Prostate gland (tissue), 2 donors: ENCODE data around the gene SWAP70.

Source experiments
- POLR2A ChIP-seq: fragments of 450-650 bp; IDR thresholded peaks from one replicate; pipeline ENCODE4 v1.6.1; 2016; ENCODE audit warnings: antibody characterized with exemption, mild to moderate bottlenecking
- TF ChIP-seq, protein P1 (sequence below), 4 experiments: fragments of 200-600 bp in 2 of 4; fragments of 450-650 bp in 2 of 4; sonication (generic) in 2 of 4; IDR thresholded peaks; 1 replicate in 3 of 4; 2 replicates in 1 of 4; pipeline ENCODE4 v1.5.1; 2016 to 2019; ENCODE audit warnings: antibody characterized with exemption in 4 of 4, mild to moderate bottlenecking in 2 of 4, moderate library complexity in 2 of 4

DNA sequence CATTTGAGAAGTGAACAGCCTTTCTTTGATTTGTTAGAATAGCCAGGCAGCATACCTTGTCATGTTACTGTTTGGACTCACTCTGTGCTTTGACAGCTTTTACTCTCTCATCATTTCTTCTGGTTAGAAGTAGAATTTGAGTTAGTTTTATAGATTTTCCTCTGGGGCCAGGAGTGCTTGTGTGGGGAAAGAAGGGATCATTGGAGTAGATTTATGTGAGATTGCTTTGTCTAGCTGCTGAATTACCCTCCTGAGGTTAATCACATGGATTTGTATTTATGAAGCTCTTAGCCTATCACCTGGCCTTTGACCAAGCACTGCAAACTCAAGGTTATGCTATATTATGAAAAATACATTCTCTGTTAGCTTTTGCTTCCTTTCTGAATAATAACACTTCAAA, 54.3 kb downstream of the SWAP70 start:
- TF ChIP-seq, protein P1, sequence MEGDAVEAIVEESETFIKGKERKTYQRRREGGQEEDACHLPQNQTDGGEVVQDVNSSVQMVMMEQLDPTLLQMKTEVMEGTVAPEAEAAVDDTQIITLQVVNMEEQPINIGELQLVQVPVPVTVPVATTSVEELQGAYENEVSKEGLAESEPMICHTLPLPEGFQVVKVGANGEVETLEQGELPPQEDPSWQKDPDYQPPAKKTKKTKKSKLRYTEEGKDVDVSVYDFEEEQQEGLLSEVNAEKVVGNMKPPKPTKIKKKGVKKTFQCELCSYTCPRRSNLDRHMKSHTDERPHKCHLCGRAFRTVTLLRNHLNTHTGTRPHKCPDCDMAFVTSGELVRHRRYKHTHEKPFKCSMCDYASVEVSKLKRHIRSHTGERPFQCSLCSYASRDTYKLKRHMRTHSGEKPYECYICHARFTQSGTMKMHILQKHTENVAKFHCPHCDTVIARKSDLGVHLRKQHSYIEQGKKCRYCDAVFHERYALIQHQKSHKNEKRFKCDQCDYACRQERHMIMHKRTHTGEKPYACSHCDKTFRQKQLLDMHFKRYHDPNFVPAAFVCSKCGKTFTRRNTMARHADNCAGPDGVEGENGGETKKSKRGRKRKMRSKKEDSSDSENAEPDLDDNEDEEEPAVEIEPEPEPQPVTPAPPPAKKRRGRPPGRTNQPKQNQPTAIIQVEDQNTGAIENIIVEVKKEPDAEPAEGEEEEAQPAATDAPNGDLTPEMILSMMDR (IDR thresholded peaks at IDR 0.05): no peak
- TF ChIP-seq POLR2A: no peak
